Psoas muscle (tissue), 8 donors: ENCODE results near the gene COL5A1. TPM values are rescaled to one million over a fixed set of nuclear protein-coding genes. Genes with fewer than 3 reads are reported as not detected.

Source experiments
- ATAC-seq, 4 donors: fragments of 200-7000 bp; cut with Tn5 transposase; one replicate each; pipeline ENCODE4 v1.9.1; 2020; ENCODE audit warnings: moderate library complexity in 3 of 4, mild to moderate bottlenecking in 2 of 4
- DNase-seq, 2 donors: peaks; one replicate each; pipeline ENCODE4 v3.0.0-alpha.2; 2020
- H3K27ac ChIP-seq: fragments of 200-600 bp; one replicate; pipeline ENCODE4 v1.8.0; 2022
- H3K27me3 ChIP-seq, 3 donors: fragments of 200-600 bp in 1 of 3; one replicate each; pipeline versions ENCODE4 v1.6.1 to v1.8.0; 2013 to 2022; ENCODE audit warnings: low read length in 2 of 3, mild to moderate bottlenecking in 2 of 3, moderate library complexity in 1 of 3; ENCODE audit not compliant: insufficient read depth in 3 of 3
- H3K36me3 ChIP-seq, 2 donors: fragments of 200-600 bp in 1 of 2; one replicate each; pipeline versions ENCODE4 v1.6.1 to v1.8.0; 2013 to 2022; ENCODE audit warnings: low read depth in 1 of 2, mild to moderate bottlenecking in 1 of 2, moderate library complexity in 1 of 2; ENCODE audit not compliant: insufficient read depth in 1 of 2
- H3K4me1 ChIP-seq: fragments of 200-600 bp; one replicate; pipeline ENCODE4 v1.8.0; 2022
- H3K4me3 ChIP-seq: fragments of 200-600 bp; one replicate; pipeline ENCODE4 v1.8.0; 2022; ENCODE audit warnings: mild to moderate bottlenecking
- H3K9me3 ChIP-seq: fragments of 200-600 bp; one replicate; pipeline ENCODE4 v1.8.0; 2022
- CTCF ChIP-seq: fragments of 200-600 bp; IDR thresholded peaks from one replicate; pipeline ENCODE4 v1.8.0; 2022; ENCODE audit warnings: antibody characterized with exemption
- WGBS, 3 donors: extraction: QIAGEN DNeasy Blood & Tissue Kit; methylation state at CpG; one replicate each; pipeline versions ENCODE4 v1.1.6 to v1.1.7; 2013; 5-methylcytosine and 5-hydroxymethylcytosine counted together
- intact Hi-C, 2 donors: fragments of 100-400 bp; cut with DNase I; formaldehyde crosslinking; loops; one replicate each; pipeline versions ENCODE4 v1.11.0 to v1.14.2; 2022
- polyA plus RNA-seq, 3 donors: library from polyadenylated mRNA; stranded (reverse); fragments of 200-250 nt; gene quantifications; one replicate each; pipeline ENCODE4 v1.2.3, GENCODE V29; 2013
- total RNA-seq, 4 donors: library from RNA; stranded (reverse); fragmentation: NEBNext Ultra II Directional in 2 of 4; extraction: Animal tissue kit (Norgen Biotek cat#: 25700) in 2 of 4; gene quantifications; one replicate each; pipeline versions ENCODE4 v1.2.1 to v1.2.4, GENCODE V29; 2021 to 2023
- donor health status: healthy with polysubstance abuse.
- donor health status: DM: no; HTN: no; CAD: no; lungs with moderate emphysema.
- donor health status: Bipolar disorder and iron deficiency.
- donor health status: healthy.
- donor health status: DM: yes; HTN: yes; CAD: no.
- donor health status: DM: no; HTN: no; CAD: no.
- donor health status: DM: no; HTN: no; CAD: no.
- donor health status: DM: yes; HTN: yes; CAD: no.

Gene COL5A1
- total and polyA plus RNA-seq, 7 donors = 1.7 to 11.3 (median 3.4) TPM

- peaks cover 0 to 51% (median 2%) of the 10 kb centered on the region in 3 donors for H3K27me3 ChIP-seq
- H3K4me3 ChIP-seq = no peak overlapping the region
- WGBS, 3 donors = 57 to 75% (median 67%) methylated on average over 14 to 16 of the region's 16 CpGs
- no peaks in the 10 kb centered on the region for H3K36me3 ChIP-seq
- H3K27ac ChIP-seq = no peak overlapping the region
- H3K9me3 ChIP-seq = no peaks in the 10 kb centered on the region
- intact Hi-C loops = loop anchor here in 1 of 2 donors (10.0 kb wide), 1 partner anchor 565 kb away; no protein-coding TSS in a partner anchor
- TF ChIP-seq CTCF = no peak
- ATAC-seq = no peak
- no peaks in the 10 kb centered on the region for H3K4me1 ChIP-seq
- no peak for DNase-seq
Observed at GRCh38 chr9:134740071-134740470, 98.5 kb downstream of the COL5A1 start.

DNA sequence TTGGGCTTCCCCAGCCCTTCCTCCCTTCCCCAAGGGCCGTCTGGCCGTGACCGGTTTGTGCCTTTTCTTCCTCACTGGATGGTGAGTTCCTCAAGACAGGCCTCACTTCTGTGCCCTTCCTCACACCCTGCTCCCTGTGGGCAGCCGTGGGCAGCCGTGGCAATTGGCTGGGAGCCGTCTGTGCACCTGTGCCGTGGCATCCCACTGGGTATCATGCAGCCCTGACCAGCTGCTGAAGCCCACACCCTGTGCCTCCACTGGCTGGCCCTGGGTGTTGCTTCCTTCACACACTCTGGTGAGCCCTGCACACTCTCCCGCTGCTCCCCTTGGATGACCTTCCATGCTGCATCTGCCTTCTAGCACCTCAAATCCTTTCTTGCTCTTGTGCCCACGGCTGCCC lies 100.2 kb downstream of the COL5A1 start:
- DNase-seq (no peak), ATAC-seq (no peak)
- intact Hi-C loops = loop anchor here in 1 of 2 donors (10.0 kb wide), 1 partner anchor 567 kb away; no protein-coding TSS in a partner anchor
- H3K27ac ChIP-seq = no peak overlapping the region
- no peaks in the 10 kb centered on the region for H3K36me3 ChIP-seq
- no peaks in the 10 kb centered on the region for H3K4me1 ChIP-seq
- 51 to 61% (median 54%) methylated on average over 9 of the region's 9 CpGs for WGBS, 3 donors
- TF ChIP-seq CTCF = no peak
- no peak overlapping the region for H3K4me3 ChIP-seq
- H3K9me3 ChIP-seq = no peaks in the 10 kb centered on the region
- H3K27me3 ChIP-seq = peaks cover 0 to 43% (median 0%) of the 10 kb centered on the region in 3 donors

GRCh38 chr9:134742822-134743535 lies 101.4 kb downstream of the COL5A1 start:
- TF ChIP-seq CTCF = no peak
- ATAC-seq = no peak
- peaks cover 0 to under 1% of the 10 kb centered on the region in 2 donors for H3K36me3 ChIP-seq
- H3K9me3 ChIP-seq = no peaks in the 10 kb centered on the region
- H3K27ac ChIP-seq = no peak overlapping the region
- DNase-seq = no peak
- no peak overlapping the region for H3K4me3 ChIP-seq
- intact Hi-C loops = loop anchor here in 1 of 2 donors (10.0 kb wide), 1 partner anchor 568 kb away; no protein-coding TSS in a partner anchor
- H3K27me3 ChIP-seq = peaks cover 0 to 34% (median 0%) of the 10 kb centered on the region in 3 donors
- H3K4me1 ChIP-seq = no peaks in the 10 kb centered on the region
- WGBS, 3 donors = 82 to 86% (median 83%) methylated on average over 22 of the region's 22 CpGs

DNA sequence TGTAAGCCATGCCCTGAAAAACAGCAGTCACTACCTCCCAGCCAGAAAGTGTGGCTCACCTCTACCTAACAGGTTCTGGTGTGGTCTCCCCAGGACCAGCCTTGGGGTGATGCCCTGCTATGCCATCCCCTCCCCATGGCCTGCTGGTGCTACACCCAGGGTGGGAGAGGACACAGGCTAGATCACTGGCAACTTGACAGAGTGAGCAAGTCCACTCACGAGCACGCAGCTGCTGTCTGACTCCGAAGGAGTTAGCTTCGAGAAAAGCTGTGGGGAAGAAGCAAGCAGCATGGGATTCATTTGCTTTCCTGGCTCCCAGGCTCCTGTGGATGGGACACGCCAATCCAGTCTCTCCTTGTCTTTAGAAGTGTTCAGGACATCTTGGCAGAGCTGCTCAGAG lies 102.2 kb downstream of the COL5A1 start:
- no peak for TF ChIP-seq CTCF
- Histone ChIP-seq H3K27me3 (peaks cover 0 to 26% (median 0%) of the 10 kb centered on the region in 3 donors), H3K4me1 (no peaks in the 10 kb centered on the region), H3K27ac (no peak overlapping the region), H3K4me3 (no peak overlapping the region), H3K9me3 (no peaks in the 10 kb centered on the region), H3K36me3 (peaks cover 0 to 7% of the 10 kb centered on the region in 2 donors)
- ATAC-seq (no peak), DNase-seq (no peak)
- 36 to 56% (median 37%) methylated on average over 5 of the region's 5 CpGs for WGBS, 3 donors
- intact Hi-C loops = loop anchor here in 1 of 2 donors (10.0 kb wide), 1 partner anchor 569 kb away; no protein-coding TSS in a partner anchor
